SK-N-SH (cell line): ENCODE results near the gene ARHGEF11. TPM values are rescaled to one million over a fixed set of nuclear protein-coding genes. Genes with fewer than 3 reads are reported as not detected.

Experiments
- CTCF ChIA-PET: fragments of 300-600, 350-600 bp; formaldehyde crosslinking; extraction: SDS; loops from one replicate; lab custom pipeline; 2021; lab: Yijun Ruan, JAX
- POLR2A ChIA-PET: fragments of 350-600 bp; sonication (Branson Sonifier 250); formaldehyde crosslinking; extraction: SDS; loops from one replicate; lab custom pipeline; 2020; ENCODE audit warnings: antibody characterized with exemption, inconsistent platforms; lab: Yijun Ruan, JAX
- DNase-seq: peaks from one replicate; pipeline ENCODE4 v3.0.0; 2012
- H2AFZ ChIP-seq: fragments of 200-600 bp; sonication (generic); 2 replicates; pipeline ENCODE4 v1.8.1; 2016; ENCODE audit warnings: antibody characterized with exemption, mild to moderate bottlenecking, low read depth
- H3F3A ChIP-seq: fragments of 200-600 bp; sonication (generic); replicated peaks from 2 replicates; pipeline ENCODE3; 2016; ENCODE audit warnings: antibody characterized with exemption, mild to moderate bottlenecking; ENCODE audit not compliant: insufficient read depth
- H3K27ac ChIP-seq, 2 experiments: fragments of 200-500 bp in 1 of 2; fragments of 200-600 bp in 1 of 2; sonication (Bioruptor generic) in 1 of 2; sonication (generic), shearing (Covaris generic) in 1 of 2; 2 replicates each; pipeline versions ENCODE4 v1.5.1 to v1.6.1; 2014 to 2016; ENCODE audit warnings: low read depth in 2 of 2, inconsistent platforms in 1 of 2, low read length in 1 of 2, mild to moderate bottlenecking in 1 of 2, mixed read lengths in 1 of 2
- H3K27me3 ChIP-seq: fragments of 200-600 bp; sonication (generic), shearing (Covaris generic); 2 replicates; pipeline ENCODE4 v1.6.1; 2016; ENCODE audit warnings: mixed run types; ENCODE audit not compliant: insufficient read depth
- H3K36me3 ChIP-seq, 2 experiments: fragments of 200-500 bp in 1 of 2; fragments of 200-600 bp in 1 of 2; sonication (Bioruptor generic) in 1 of 2; sonication (generic) in 1 of 2; replicated peaks in 1 of 2; 2 replicates each; pipeline versions ENCODE3 to v1.5.1; 2014 to 2016; ENCODE audit warnings: low read length in 1 of 2, mild to moderate bottlenecking in 1 of 2; ENCODE audit not compliant: insufficient read depth in 2 of 2, control insufficient read depth in 1 of 2
- H3K4me1 ChIP-seq, 2 experiments: fragments of 200-500 bp in 1 of 2; fragments of 200-600 bp in 1 of 2; sonication (Bioruptor generic) in 1 of 2; sonication (generic), shearing (Covaris generic) in 1 of 2; 2 replicates each; pipeline versions ENCODE4 v1.5.1 to v1.6.1; 2014 to 2016; ENCODE audit warnings: low read depth in 1 of 2, low read length in 1 of 2, mixed run types in 1 of 2; ENCODE audit not compliant: insufficient read depth in 2 of 2, control insufficient read depth in 1 of 2
- H3K4me2 ChIP-seq: fragments of 200-600 bp; sonication (generic), shearing (Covaris generic); 2 replicates; pipeline ENCODE4 v1.6.1; 2017; ENCODE audit warnings: mixed run types
- H3K4me3 ChIP-seq, 2 experiments: fragments of 200-500 bp in 1 of 2; fragments of 200-600 bp in 1 of 2; sonication (Bioruptor generic) in 1 of 2; sonication (generic), shearing (Covaris generic) in 1 of 2; 2 replicates each; pipeline versions ENCODE4 v1.5.1 to v1.8.1; 2014 to 2016; ENCODE audit warnings: low read depth in 2 of 2, inconsistent platforms in 1 of 2, low read length in 1 of 2, mild to moderate bottlenecking in 1 of 2, mixed read lengths in 1 of 2, moderate library complexity in 1 of 2
- H3K79me2 ChIP-seq: fragments of 200-600 bp; sonication (generic); 2 replicates; pipeline ENCODE4 v1.8.1; 2017; ENCODE audit warnings: mild to moderate bottlenecking; ENCODE audit not compliant: insufficient read depth
- H3K9ac ChIP-seq: fragments of 200-600 bp; sonication (generic); 2 replicates; pipeline ENCODE4 v1.6.1; 2017; ENCODE audit warnings: mixed run types
- H3K9me2 ChIP-seq: fragments of 200-600 bp; sonication (generic); 2 replicates; pipeline ENCODE4 v1.6.1; 2017; ENCODE audit warnings: mixed run types
- H3K9me3 ChIP-seq: fragments of 200-600 bp; sonication (generic); 2 replicates; pipeline ENCODE4 v1.6.1; 2017; ENCODE audit warnings: mixed run types, mild to moderate bottlenecking, moderate library complexity
- H4K20me1 ChIP-seq: fragments of 200-600 bp; sonication (generic); 2 replicates; pipeline ENCODE4 v1.6.1; 2017; ENCODE audit warnings: mild to moderate bottlenecking, mixed run types; ENCODE audit not compliant: insufficient read depth
- CHD2 ChIP-seq: fragments of 150-350 bp; IDR thresholded peaks from 2 replicates; pipeline ENCODE4 v1.6.1; 2018; ENCODE audit warnings: low read length; ENCODE audit not compliant: partially characterized antibody
- EP300 ChIP-seq, 2 experiments: IDR thresholded peaks; 2 replicates each; pipeline versions ENCODE4 v1.4.0 to v1.6.1; 2012; ENCODE audit warnings: borderline replicate concordance in 1 of 2, low read depth in 1 of 2, low read length in 1 of 2
- EZH2phosphoT487 ChIP-seq: fragments of 200-600 bp; sonication (generic); IDR thresholded peaks from 2 replicates; pipeline ENCODE4 v1.6.1; 2017; ENCODE audit warnings: low read depth, mixed run types, mild to moderate bottlenecking, antibody characterized with exemption, moderate library complexity, borderline replicate concordance
- FOXJ3 ChIP-seq: sonication (generic); formaldehyde crosslinking; IDR thresholded peaks from 2 replicates; pipeline ENCODE4 v1.5.1; 2020; ENCODE audit warnings: mild to moderate bottlenecking, missing genetic modification reagents
- FOXM1 ChIP-seq: IDR thresholded peaks from 2 replicates; pipeline ENCODE4 v1.4.0; 2012; ENCODE audit warnings: low read depth, mild to moderate bottlenecking
- GATA2 ChIP-seq: sonication (generic); formaldehyde crosslinking; IDR thresholded peaks from 2 replicates; pipeline ENCODE4 v1.5.0; 2020; ENCODE audit warnings: mild to moderate bottlenecking, missing genetic modification reagents
- IRF3 ChIP-seq: fragments of 150-350 bp; IDR thresholded peaks from 2 replicates; pipeline ENCODE4 v1.6.1; 2016; ENCODE audit warnings: mild to moderate bottlenecking, low read depth, low read length
- JUND ChIP-seq: IDR thresholded peaks from 2 replicates; pipeline ENCODE4 v1.4.0; 2012
- MXI1 ChIP-seq: IDR thresholded peaks from 2 replicates; pipeline ENCODE4 v1.6.1; 2012; ENCODE audit warnings: mild to moderate bottlenecking, low read depth, low read length, improper control_type of control experiment
- RAD21 ChIP-seq: IDR thresholded peaks from 2 replicates; pipeline ENCODE4 v1.6.1; 2012; ENCODE audit warnings: mild to moderate bottlenecking, low read length
- RCOR1 ChIP-seq: fragments of 150-350 bp; IDR thresholded peaks from 2 replicates; pipeline ENCODE4 v1.6.1; 2017; ENCODE audit warnings: antibody characterized with exemption, low read length
- REST ChIP-seq: IDR thresholded peaks from 2 replicates; pipeline ENCODE4 v1.6.1; 2012; ENCODE audit warnings: mild to moderate bottlenecking, low read depth, low read length, moderate library complexity
- RFX5 ChIP-seq: IDR thresholded peaks from 2 replicates; pipeline ENCODE4 v1.6.1; 2012; ENCODE audit warnings: mild to moderate bottlenecking, improper control_type of control experiment, low read length
- RXRA ChIP-seq: IDR thresholded peaks from 2 replicates; pipeline ENCODE4 v1.4.0; 2012; ENCODE audit warnings: low read depth, mild to moderate bottlenecking, borderline replicate concordance
- TAF1 ChIP-seq: IDR thresholded peaks from 2 replicates; pipeline ENCODE4 v1.6.1; 2012; ENCODE audit warnings: low read depth, mild to moderate bottlenecking, low read length, moderate library complexity, borderline replicate concordance
- TCF12 ChIP-seq: IDR thresholded peaks from 2 replicates; pipeline ENCODE4 v1.4.0; 2012
- TEAD4 ChIP-seq: IDR thresholded peaks from 2 replicates; pipeline ENCODE4 v1.4.0; 2012; ENCODE audit warnings: mild to moderate bottlenecking, borderline replicate concordance; ENCODE audit not compliant: insufficient read depth
- YY1 ChIP-seq: IDR thresholded peaks from 2 replicates; pipeline ENCODE4 v1.4.0; 2012; ENCODE audit warnings: low read depth, mild to moderate bottlenecking
- WGBS: methylation state at CpG from one replicate; pipeline ENCODE4 v1.1.6; 2017; ENCODE audit warnings: low lambda C conversion rate; 5-methylcytosine and 5-hydroxymethylcytosine counted together
- polyA plus RNA-seq, 3 experiments: library from polyadenylated mRNA; depleted of rRNA; stranded (reverse); fragments of >200 nt; gene quantifications; 2 replicates each; pipeline ENCODE4 v1.2.3, GENCODE V29; 2012
- TF ChIP-seq, protein P1 (sequence below): IDR thresholded peaks from 2 replicates; pipeline ENCODE4 v1.4.0; 2012; ENCODE audit warnings: low read depth
- TF ChIP-seq, protein P2 (sequence below): IDR thresholded peaks from 2 replicates; pipeline ENCODE4 v1.4.0; 2012; ENCODE audit warnings: low read depth, borderline replicate concordance

ARHGEF11 gene
- polyA plus RNA-seq, 1 of the 3 experiments (the other 2 are of a cell fraction), result 19.0 TPM

- Histone ChIP-seq H3K36me3 (peaks cover 0 to 3% of the 10 kb centered on the region in 2 experiments), H2AFZ (no peak overlapping the region), H4K20me1 (peaks cover 39% of the 10 kb centered on the region), H3K9ac (no peak overlapping the region), H3K4me3 (no peak overlapping the region), H3K9me3 (no peaks in the 10 kb centered on the region), H3K9me2 (no peaks in the 10 kb centered on the region), H3K4me2 (no peak overlapping the region), H3K4me1 (peaks cover 0 to 14% of the 10 kb centered on the region in 2 experiments; a peak in 1 of 4 replicates), H3K27ac (peak overlapping the region in 1 of 2 experiments; percentile 38; a peak in 1 of 4 replicates)
- POLR2A ChIA-PET, result no interaction called here
- peak; percentile 12 for DNase-seq
- WGBS, result 56% methylated on average over 3 of the region's 3 CpGs
- TF ChIP-seq FOXM1, result no peak
- TF ChIP-seq TCF12, result peak; percentile 13; the same call in 1 of the 2 replicates
- TF ChIP-seq, protein P1, sequence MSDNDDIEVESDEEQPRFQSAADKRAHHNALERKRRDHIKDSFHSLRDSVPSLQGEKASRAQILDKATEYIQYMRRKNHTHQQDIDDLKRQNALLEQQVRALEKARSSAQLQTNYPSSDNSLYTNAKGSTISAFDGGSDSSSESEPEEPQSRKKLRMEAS, result no peak
- TF ChIP-seq, all 33 proteins: peak for 1
- Histone ChIP-seq H3K27me3 (no peaks in the 10 kb centered on the region), H3F3A (no peaks in the 10 kb centered on the region), H3K79me2 (peaks cover 56% of the 10 kb centered on the region)
- CTCF ChIA-PET, result interaction anchor here (1.0 to 1.1 kb wide), 2 partner anchors 57 to 123 kb away, joined by 4 to 5 read pairs; no protein-coding TSS in a partner anchor
Measured at GRCh38 chr1:157033357-157033876, 12.1 kb downstream of the ARHGEF11 start.

DNA sequence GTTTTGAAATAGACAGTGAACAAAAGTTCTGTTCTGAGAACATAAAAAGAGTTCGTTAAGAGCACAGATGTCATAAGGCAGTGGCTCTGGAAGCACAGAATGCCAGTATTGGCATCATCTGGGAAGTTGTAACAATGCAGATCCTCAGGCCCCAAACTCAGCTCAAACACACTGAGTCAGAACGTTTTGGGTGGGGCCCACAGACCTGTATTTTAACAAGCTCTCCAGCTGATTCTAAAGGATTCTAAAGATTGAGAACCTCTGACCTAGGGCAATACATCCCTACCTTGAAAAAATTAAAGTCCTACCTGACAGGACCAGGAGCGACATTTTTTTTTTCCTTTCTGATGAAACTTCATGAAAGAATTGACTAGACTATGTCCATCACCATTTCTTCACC is 13.2 kb downstream of the ARHGEF11 start:
- peaks cover 0 to 3% of the 10 kb centered on the region in 2 experiments for H3K36me3 ChIP-seq
- DNase-seq, result no peak
- ChIA-PET CTCF (interaction anchor here (1.0 kb wide), 2 partner anchors 58 to 124 kb away, joined by 3 to 4 read pairs; no protein-coding TSS in a partner anchor), POLR2A (no interaction called here)
- H3K9ac ChIP-seq, result no peak overlapping the region
- WGBS, result 89% methylated on average over 3 of the region's 3 CpGs
- H3F3A ChIP-seq, result no peaks in the 10 kb centered on the region
- TF ChIP-seq RXRA (no peak), MXI1 (no peak), IRF3 (no peak), TEAD4 (no peak), TCF12 (no peak), FOXJ3 (no peak), REST (no peak), JUND (no peak), RAD21 (no peak), GATA2 (no peak), EZH2phosphoT487 (no peak), CHD2 (no peak), FOXM1 (no peak), EP300 (IDR thresholded peaks at IDR 0.05; ENCODE audit: borderline replicate concordance in 1 of 2, low read depth in 1 of 2, low read length in 1 of 2) (no peak), RFX5 (no peak), YY1 (no peak), RCOR1 (no peak), TAF1 (no peak)
- TF ChIP-seq, protein P2, sequence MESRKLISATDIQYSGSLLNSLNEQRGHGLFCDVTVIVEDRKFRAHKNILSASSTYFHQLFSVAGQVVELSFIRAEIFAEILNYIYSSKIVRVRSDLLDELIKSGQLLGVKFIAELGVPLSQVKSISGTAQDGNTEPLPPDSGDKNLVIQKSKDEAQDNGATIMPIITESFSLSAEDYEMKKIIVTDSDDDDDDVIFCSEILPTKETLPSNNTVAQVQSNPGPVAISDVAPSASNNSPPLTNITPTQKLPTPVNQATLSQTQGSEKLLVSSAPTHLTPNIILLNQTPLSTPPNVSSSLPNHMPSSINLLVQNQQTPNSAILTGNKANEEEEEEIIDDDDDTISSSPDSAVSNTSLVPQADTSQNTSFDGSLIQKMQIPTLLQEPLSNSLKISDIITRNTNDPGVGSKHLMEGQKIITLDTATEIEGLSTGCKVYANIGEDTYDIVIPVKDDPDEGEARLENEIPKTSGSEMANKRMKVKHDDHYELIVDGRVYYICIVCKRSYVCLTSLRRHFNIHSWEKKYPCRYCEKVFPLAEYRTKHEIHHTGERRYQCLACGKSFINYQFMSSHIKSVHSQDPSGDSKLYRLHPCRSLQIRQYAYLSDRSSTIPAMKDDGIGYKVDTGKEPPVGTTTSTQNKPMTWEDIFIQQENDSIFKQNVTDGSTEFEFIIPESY, result no peak
- TF ChIP-seq, protein P1, result no peak
- H3K4me2 ChIP-seq, result no peak overlapping the region
- H2AFZ ChIP-seq, result no peak overlapping the region
- H3K79me2 ChIP-seq, result peaks cover 57% of the 10 kb centered on the region
- no peaks in the 10 kb centered on the region for H3K27me3 ChIP-seq
- no peaks in the 10 kb centered on the region for H3K9me3 ChIP-seq
- peaks cover 0 to 14% of the 10 kb centered on the region in 2 experiments; a peak in 1 of 4 replicates for H3K4me1 ChIP-seq
- H4K20me1 ChIP-seq, result peaks cover 50% of the 10 kb centered on the region
- H3K9me2 ChIP-seq, result no peaks in the 10 kb centered on the region
- H3K4me3 ChIP-seq, result no peak overlapping the region
- no peak overlapping the region for H3K27ac ChIP-seq
